ENCODE results near the gene H1-8. TPM values are rescaled to one million over a fixed set of nuclear protein-coding genes. Genes with fewer than 3 reads are reported as not detected.

The H1-8 gene
- total RNA-seq, 1 experiment from 2014 or later, result not detected

- BruUV-seq (replicated peaks), result no TSS peak
- intact Hi-C loops (cut with micrococcal nuclease), result no loop called here
- no peaks in the 10 kb centered on the region for H4K20me1 ChIP-seq (ENCODE audit: low read length)
- no peak for DNase-seq
- H2AFZ ChIP-seq (ENCODE audit: low read length), result no peak overlapping the region
- no peaks in the 10 kb centered on the region for H3K4me1 ChIP-seq (ENCODE audit: insufficient read depth, low read length)
- CTCF ChIA-PET, result no interaction called here
- no peaks in the 10 kb centered on the region for H3K9me2 ChIP-seq (replicated peaks; ENCODE audit: low read length)
- no peaks in the 10 kb centered on the region for H3K9me3 ChIP-seq (ENCODE audit: low read length)
- H3K79me2 ChIP-seq (ENCODE audit: low read length), result no peaks in the 10 kb centered on the region
- H3K27me3 ChIP-seq (ENCODE audit: low read length), result no peaks in the 10 kb centered on the region
- H3K27ac ChIP-seq (ENCODE audit: low read length), result no peak overlapping the region
- no peaks in the 10 kb centered on the region for H3K36me3 ChIP-seq (ENCODE audit: low read depth, low read length)
- H3K4me3 ChIP-seq (ENCODE audit: low read length), result no peak overlapping the region
- POLR2A ChIA-PET (ENCODE audit: unreplicated experiment), result no interaction called here
- no peak for ATAC-seq
- H3K4me2 ChIP-seq (ENCODE audit: low read length), result no peak overlapping the region
- H3K9ac ChIP-seq (ENCODE audit: low read length), result no peak overlapping the region
- no peaks in the 10 kb centered on the region for H3F3A ChIP-seq (ENCODE audit: low read length, unreplicated experiment)
- TF ChIP-seq EZH2phosphoT487 (IDR thresholded peaks at IDR 0.05; ENCODE audit: borderline replicate concordance, low read length) (no peak), EZH2 (IDR thresholded peaks at IDR 0.05; ENCODE audit: low read length, unreplicated experiment) (no peak)
- TF ChIP-seq, protein P1, sequence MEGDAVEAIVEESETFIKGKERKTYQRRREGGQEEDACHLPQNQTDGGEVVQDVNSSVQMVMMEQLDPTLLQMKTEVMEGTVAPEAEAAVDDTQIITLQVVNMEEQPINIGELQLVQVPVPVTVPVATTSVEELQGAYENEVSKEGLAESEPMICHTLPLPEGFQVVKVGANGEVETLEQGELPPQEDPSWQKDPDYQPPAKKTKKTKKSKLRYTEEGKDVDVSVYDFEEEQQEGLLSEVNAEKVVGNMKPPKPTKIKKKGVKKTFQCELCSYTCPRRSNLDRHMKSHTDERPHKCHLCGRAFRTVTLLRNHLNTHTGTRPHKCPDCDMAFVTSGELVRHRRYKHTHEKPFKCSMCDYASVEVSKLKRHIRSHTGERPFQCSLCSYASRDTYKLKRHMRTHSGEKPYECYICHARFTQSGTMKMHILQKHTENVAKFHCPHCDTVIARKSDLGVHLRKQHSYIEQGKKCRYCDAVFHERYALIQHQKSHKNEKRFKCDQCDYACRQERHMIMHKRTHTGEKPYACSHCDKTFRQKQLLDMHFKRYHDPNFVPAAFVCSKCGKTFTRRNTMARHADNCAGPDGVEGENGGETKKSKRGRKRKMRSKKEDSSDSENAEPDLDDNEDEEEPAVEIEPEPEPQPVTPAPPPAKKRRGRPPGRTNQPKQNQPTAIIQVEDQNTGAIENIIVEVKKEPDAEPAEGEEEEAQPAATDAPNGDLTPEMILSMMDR (conservative IDR thresholded peaks at IDR 0.05; ENCODE audit: low read depth, low read length), result no peak
Measured at GRCh38 chr3:129521611-129522010, 21.4 kb upstream of the H1-8 start.

- no peak overlapping the region for H3K9ac ChIP-seq (ENCODE audit: low read length)
- H3K9me3 ChIP-seq (ENCODE audit: low read length), result no peaks in the 10 kb centered on the region
- no peaks in the 10 kb centered on the region for H4K20me1 ChIP-seq (ENCODE audit: low read length)
- ATAC-seq, result no peak
- H3K4me2 ChIP-seq (ENCODE audit: low read length), result no peak overlapping the region
- TF ChIP-seq, protein P1 (conservative IDR thresholded peaks at IDR 0.05; ENCODE audit: low read depth, low read length), result no peak
- TF ChIP-seq EZH2 (IDR thresholded peaks at IDR 0.05; ENCODE audit: low read length, unreplicated experiment) (no peak), EZH2phosphoT487 (IDR thresholded peaks at IDR 0.05; ENCODE audit: borderline replicate concordance, low read length) (no peak)
- no TSS peak for BruUV-seq (replicated peaks)
- no peaks in the 10 kb centered on the region for H3K9me2 ChIP-seq (replicated peaks; ENCODE audit: low read length)
- H3K4me3 ChIP-seq (ENCODE audit: low read length), result no peak overlapping the region
- ChIA-PET POLR2A (ENCODE audit: unreplicated experiment) (no interaction called here), CTCF (interaction anchor here (0.7 kb wide), 1 partner anchor 33 kb away, joined by 3 read pairs; no protein-coding TSS in a partner anchor)
- H2AFZ ChIP-seq (ENCODE audit: low read length), result no peak overlapping the region
- H3K27me3 ChIP-seq (ENCODE audit: low read length), result no peaks in the 10 kb centered on the region
- H3F3A ChIP-seq (ENCODE audit: low read length, unreplicated experiment), result no peaks in the 10 kb centered on the region
- no peaks in the 10 kb centered on the region for H3K4me1 ChIP-seq (ENCODE audit: insufficient read depth, low read length)
- DNase-seq, result no peak
- intact Hi-C loops (cut with micrococcal nuclease), result no loop called here
- no peaks in the 10 kb centered on the region for H3K79me2 ChIP-seq (ENCODE audit: low read length)
- no peaks in the 10 kb centered on the region for H3K36me3 ChIP-seq (ENCODE audit: low read depth, low read length)
- no peak overlapping the region for H3K27ac ChIP-seq (ENCODE audit: low read length)
Measured at GRCh38 chr3:129522953-129523352, 20.0 kb upstream of the H1-8 start.

DNA sequence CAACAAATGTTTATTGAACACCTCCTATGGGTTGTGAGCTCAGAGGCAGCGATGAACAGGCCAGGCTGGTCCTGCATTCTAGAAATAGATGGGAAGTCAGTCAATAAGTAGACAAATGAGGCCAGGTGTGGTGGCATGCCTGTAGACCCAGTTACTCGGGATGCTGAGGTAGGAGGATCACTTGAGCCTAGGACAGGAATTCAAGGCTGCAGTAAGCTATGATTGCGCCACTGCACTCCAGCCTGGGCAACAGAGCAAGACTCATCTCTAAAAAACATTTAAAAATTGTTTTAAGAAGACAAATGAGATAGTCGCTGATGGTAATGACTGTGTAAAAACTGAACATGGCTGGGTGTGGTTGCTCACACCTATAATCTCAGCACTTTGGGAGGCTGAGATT lies 18.9 kb upstream of the H1-8 start:
- no peak overlapping the region for H3K4me3 ChIP-seq (ENCODE audit: low read length)
- no peaks in the 10 kb centered on the region for H3F3A ChIP-seq (ENCODE audit: low read length, unreplicated experiment)
- no peak overlapping the region for H3K27ac ChIP-seq (ENCODE audit: low read length)
- no peak overlapping the region for H2AFZ ChIP-seq (ENCODE audit: low read length)
- no peaks in the 10 kb centered on the region for H3K4me1 ChIP-seq (ENCODE audit: insufficient read depth, low read length)
- no peak overlapping the region for H3K9ac ChIP-seq (ENCODE audit: low read length)
- CTCF ChIA-PET, result no interaction called here
- TF ChIP-seq, protein P1 (conservative IDR thresholded peaks at IDR 0.05; ENCODE audit: low read depth, low read length), result no peak
- no peak for TF ChIP-seq EZH2phosphoT487 (IDR thresholded peaks at IDR 0.05; ENCODE audit: borderline replicate concordance, low read length)
- TF ChIP-seq EZH2 (IDR thresholded peaks at IDR 0.05; ENCODE audit: low read length, unreplicated experiment), result no peak
- DNase-seq (no peak), ATAC-seq (no peak)
- no peaks in the 10 kb centered on the region for H3K79me2 ChIP-seq (ENCODE audit: low read length)
- no peak overlapping the region for H3K4me2 ChIP-seq (ENCODE audit: low read length)
- no TSS peak for BruUV-seq (replicated peaks)
- no peaks in the 10 kb centered on the region for H4K20me1 ChIP-seq (ENCODE audit: low read length)
- H3K9me2 ChIP-seq (replicated peaks; ENCODE audit: low read length), result no peaks in the 10 kb centered on the region
- no peaks in the 10 kb centered on the region for H3K36me3 ChIP-seq (ENCODE audit: low read depth, low read length)
- H3K9me3 ChIP-seq (ENCODE audit: low read length), result no peaks in the 10 kb centered on the region
- POLR2A ChIA-PET (ENCODE audit: unreplicated experiment), result interaction anchor here (0.7 kb wide), 1 partner anchor 586 kb away, joined by 3 read pairs; no protein-coding TSS in a partner anchor
- intact Hi-C loops (cut with micrococcal nuclease), result no loop called here
- no peaks in the 10 kb centered on the region for H3K27me3 ChIP-seq (ENCODE audit: low read length)

Measured in PC-3 (cell line).